GM23248 (cell line): Measurements from ENCODE around the gene RFT1. TPM values are rescaled to one million over a fixed set of nuclear protein-coding genes. Genes with fewer than 3 reads are reported as not detected.

Source experiments
- DNase-seq: peaks from one replicate; pipeline ENCODE4 v3.0.0-alpha.2; 2015
- H2AFZ ChIP-seq: fragments of 200-600 bp; sonication (generic); 2 replicates; pipeline ENCODE4 v1.6.1; 2016; ENCODE audit warnings: antibody characterized with exemption
- H3F3A ChIP-seq: fragments of 200-600 bp; sonication (generic); 2 replicates; pipeline ENCODE4 v1.6.1; 2016; ENCODE audit warnings: mild to moderate bottlenecking, antibody characterized with exemption, mixed run types; ENCODE audit not compliant: insufficient read depth
- H3K27ac ChIP-seq: fragments of 200-600 bp; sonication (generic); 2 replicates; pipeline ENCODE4 v1.5.1; 2016; ENCODE audit warnings: mild to moderate bottlenecking
- H3K27me3 ChIP-seq: fragments of 200-600 bp; sonication (generic); replicated peaks from 2 replicates; pipeline ENCODE4 v1.6.1; 2016; ENCODE audit warnings: mild to moderate bottlenecking; ENCODE audit not compliant: insufficient read depth
- H3K36me3 ChIP-seq: fragments of 200-600 bp; sonication (generic); 2 replicates; pipeline ENCODE4 v1.6.1; 2016; ENCODE audit warnings: low read depth, mild to moderate bottlenecking
- H3K4me1 ChIP-seq: fragments of 200-600 bp; sonication (generic); 2 replicates; pipeline ENCODE4 v1.6.1; 2016; ENCODE audit warnings: mild to moderate bottlenecking; ENCODE audit not compliant: insufficient read depth
- H3K4me2 ChIP-seq: fragments of 200-600 bp; sonication (generic); one replicate; pipeline ENCODE4 v1.6.1; 2016; ENCODE audit warnings: mild to moderate bottlenecking; ENCODE audit not compliant: unreplicated experiment
- H3K4me3 ChIP-seq: fragments of 200-600 bp; sonication (generic); 2 replicates; pipeline ENCODE4 v1.5.1; 2016; ENCODE audit warnings: mild to moderate bottlenecking
- H3K79me2 ChIP-seq: fragments of 200-600 bp; sonication (generic); 2 replicates; pipeline ENCODE4 v1.6.1; 2016; ENCODE audit warnings: mild to moderate bottlenecking; ENCODE audit not compliant: insufficient read depth
- H3K9ac ChIP-seq: fragments of 200-600 bp; sonication (generic); 2 replicates; pipeline ENCODE4 v1.6.1; 2016; ENCODE audit warnings: mild to moderate bottlenecking
- H3K9me2 ChIP-seq: fragments of 200-600 bp; sonication (generic); 2 replicates; pipeline ENCODE4 v1.6.1; 2016; ENCODE audit warnings: mixed run types, mild to moderate bottlenecking, moderate library complexity; ENCODE audit not compliant: insufficient read depth
- H3K9me3 ChIP-seq: fragments of 200-600 bp; sonication (generic); one replicate; pipeline ENCODE4 v1.6.1; 2017; ENCODE audit warnings: low read depth
- H4K20me1 ChIP-seq: fragments of 200-600 bp; sonication (generic); 2 replicates; pipeline ENCODE4 v1.6.0; 2016; ENCODE audit not compliant: insufficient read depth
- EZH2 ChIP-seq: fragments of 200-600 bp; sonication (generic); IDR thresholded peaks from 2 replicates; pipeline ENCODE4 v1.6.1; 2018; ENCODE audit warnings: antibody characterized with exemption, mild to moderate bottlenecking; ENCODE audit not compliant: insufficient read depth, poor library complexity, severe bottlenecking
- EZH2phosphoT487 ChIP-seq: fragments of 200-600 bp; sonication (generic); IDR thresholded peaks from 2 replicates; pipeline ENCODE4 v1.6.1; 2018; ENCODE audit warnings: antibody characterized with exemption, moderate library complexity, mild to moderate bottlenecking, low read depth; ENCODE audit not compliant: insufficient read depth
- WGBS, 2 experiments: methylation state at CpG; one replicate each; pipeline ENCODE4 v1.1.6; 2015 to 2017; ENCODE audit warnings: low lambda C conversion rate in 2 of 2, low coverage in 1 of 2; ENCODE audit errors: missing lambda C conversion rate in 2 of 2; 5-methylcytosine and 5-hydroxymethylcytosine counted together
- in situ Hi-C: fragments of 300-500 bp; cut with MboI; formaldehyde crosslinking; loops from 2 replicates; pipeline ENCODE4 v1.15.0; 2020
- polyA plus RNA-seq: library from polyadenylated mRNA; unstranded; fragments of >200 nt; fragmentation: Nextera tagmentation; extraction: Ambion mirVana; gene quantifications from 2 replicates; pipeline ENCODE4 v1.2.1, GENCODE V29; 2016
- total RNA-seq: library from RNA; depleted of rRNA; stranded (reverse); fragments of >200 nt; shearing (Covaris generic); gene quantifications from 2 replicates; pipeline ENCODE4 v1.2.3, GENCODE V29; 2014

RFT1 gene
- total and polyA plus RNA-seq, 2 experiments from 2014 or later = 35.0 to 35.7 TPM

- Histone ChIP-seq H4K20me1 (no peaks in the 10 kb centered on the region), H3K9ac (no peak overlapping the region), H3K36me3 (no peaks in the 10 kb centered on the region), H3K27ac (no peak overlapping the region), H3K4me1 (no peaks in the 10 kb centered on the region), H3K27me3 (no peaks in the 10 kb centered on the region), H3K9me3 (no peaks in the 10 kb centered on the region), H3K9me2 (no peaks in the 10 kb centered on the region), H3K4me3 (no peak overlapping the region), H2AFZ (no peak overlapping the region), H3F3A (no peaks in the 10 kb centered on the region), H3K79me2 (no peaks in the 10 kb centered on the region), H3K4me2 (no peak overlapping the region)
- in situ Hi-C loops = no loop called here
- peak; percentile 20 for DNase-seq
- no peak for TF ChIP-seq EZH2
- TF ChIP-seq EZH2phosphoT487 = no peak
- 78 to 84% methylated on average over 9 of the region's 9 CpGs for WGBS, 2 experiments
These were observed 45.6 kb upstream of the RFT1 start for GRCh38 chr3:53175613-53176540.

- DNase-seq = no peak
- Histone ChIP-seq H4K20me1 (no peaks in the 10 kb centered on the region), H3K79me2 (no peaks in the 10 kb centered on the region), H2AFZ (no peak overlapping the region), H3K27ac (no peak overlapping the region), H3K4me2 (no peak overlapping the region), H3K36me3 (no peaks in the 10 kb centered on the region), H3F3A (no peaks in the 10 kb centered on the region), H3K4me3 (no peak overlapping the region), H3K27me3 (no peaks in the 10 kb centered on the region), H3K9ac (no peak overlapping the region), H3K4me1 (no peaks in the 10 kb centered on the region), H3K9me3 (no peaks in the 10 kb centered on the region), H3K9me2 (no peaks in the 10 kb centered on the region)
- in situ Hi-C loops = no loop called here
- TF ChIP-seq EZH2phosphoT487 (no peak), EZH2 (no peak)
- 56 to 58% methylated on average over 8 to 9 of the region's 9 CpGs for WGBS, 2 experiments
These were observed 44.4 kb upstream of the RFT1 start for GRCh38 chr3:53174346-53175250.

GRCh38 chr3:53173107-53173506 is 42.9 kb upstream of the RFT1 start:
- no peaks in the 10 kb centered on the region for H3K9me3 ChIP-seq
- DNase-seq = no peak
- no peak overlapping the region for H3K9ac ChIP-seq
- no peaks in the 10 kb centered on the region for H3K9me2 ChIP-seq
- H3K27me3 ChIP-seq = no peaks in the 10 kb centered on the region
- no peaks in the 10 kb centered on the region for H3F3A ChIP-seq
- H3K4me2 ChIP-seq = no peak overlapping the region
- H4K20me1 ChIP-seq = no peaks in the 10 kb centered on the region
- TF ChIP-seq EZH2phosphoT487 = no peak
- no peak for TF ChIP-seq EZH2
- no peaks in the 10 kb centered on the region for H3K4me1 ChIP-seq
- no peak overlapping the region for H3K4me3 ChIP-seq
- 92 to 93% methylated on average over 5 of the region's 5 CpGs for WGBS, 2 experiments
- no peak overlapping the region for H2AFZ ChIP-seq
- H3K36me3 ChIP-seq = no peaks in the 10 kb centered on the region
- no peaks in the 10 kb centered on the region for H3K79me2 ChIP-seq
- no peak overlapping the region for H3K27ac ChIP-seq
- in situ Hi-C loops = no loop called here

- Histone ChIP-seq H3K79me2 (0 out of 2 replicates have a peak, but pooled peaks cover 6% of the 10 kb centered on the region), H3K9me3 (no peaks in the 10 kb centered on the region), H3K4me1 (no peaks in the 10 kb centered on the region), H3F3A (no peaks in the 10 kb centered on the region), H4K20me1 (no peaks in the 10 kb centered on the region), H3K9me2 (no peaks in the 10 kb centered on the region), H3K27ac (no peak overlapping the region), H3K36me3 (no peaks in the 10 kb centered on the region), H3K4me2 (no peak overlapping the region), H3K27me3 (no peaks in the 10 kb centered on the region), H3K4me3 (no peak overlapping the region), H2AFZ (no peak overlapping the region), H3K9ac (no peak overlapping the region)
- TF ChIP-seq EZH2phosphoT487 = no peak
- TF ChIP-seq EZH2 = no peak
- 70 to 76% methylated on average over 6 to 7 of the region's 7 CpGs for WGBS, 2 experiments
- in situ Hi-C loops = no loop called here
- no peak for DNase-seq
These were observed 41.7 kb upstream of the RFT1 start for GRCh38 chr3:53171827-53172505.
